Panc1 (cell line): ENCODE measurements around the gene CHST1. TPM values are rescaled to one million over a fixed set of nuclear protein-coding genes. Genes with fewer than 3 reads are reported as not detected.

Experiments used
- ATAC-seq: fragments of 200-7000 bp; cut with Tn5 transposase; 2 replicates; pipeline ENCODE4 v1.9.1; 2020; ENCODE audit warnings: mild to moderate bottlenecking, moderate library complexity
- BruUV-seq: library from RNA; stranded (reverse); fragments of 400-500 nt; replicated peaks from 2 replicates; lab custom pipeline; 2021; lab: Mats Ljungman, UMichigan
- CTCF ChIA-PET: fragments of 300-600 bp; sonication (Branson Sonifier 250); formaldehyde crosslinking; loops from one replicate; lab custom pipeline; 2022; ENCODE audit warnings: antibody characterized with exemption; lab: Charles Lee
- POLR2A ChIA-PET: fragments of 300-600 bp; sonication (Branson Sonifier 250); formaldehyde crosslinking; loops from one replicate; lab custom pipeline; 2022; ENCODE audit warnings: antibody characterized with exemption; lab: Charles Lee
- DNase-seq: peaks from one replicate; pipeline ENCODE4 v3.0.0-alpha.2; 2010; ENCODE audit warnings: low read depth, low spot score
- H3K27ac ChIP-seq: 2 replicates; pipeline ENCODE4 v1.5.1; 2011; ENCODE audit warnings: mild to moderate bottlenecking, low read length, inconsistent platforms
- H3K27me3 ChIP-seq: fragments of 200-500 bp; sonication (Bioruptor generic); 2 replicates; pipeline ENCODE4 v1.6.0; 2014; ENCODE audit warnings: low read length, inconsistent platforms; ENCODE audit not compliant: control insufficient read depth, insufficient read depth
- H3K36me3 ChIP-seq: fragments of 200-500 bp; sonication (Bioruptor generic); 2 replicates; pipeline ENCODE4 v1.5.1; 2014; ENCODE audit warnings: inconsistent platforms, mild to moderate bottlenecking, low read length, moderate library complexity; ENCODE audit not compliant: control insufficient read depth, insufficient read depth
- H3K4me1 ChIP-seq: 2 replicates; pipeline ENCODE4 v1.5.1; 2011; ENCODE audit warnings: inconsistent platforms, mild to moderate bottlenecking, low read length, moderate library complexity; ENCODE audit not compliant: control insufficient read depth, insufficient read depth
- H3K4me3 ChIP-seq, 2 experiments: 2 replicates each; pipeline ENCODE4 v1.5.1; 2011 to 2012; ENCODE audit warnings: low read depth in 2 of 2, low read length in 2 of 2, mild to moderate bottlenecking in 2 of 2, inconsistent platforms in 1 of 2, moderate library complexity in 1 of 2
- H3K9me3 ChIP-seq: fragments of 200-500 bp; sonication (Bioruptor generic); 2 replicates; pipeline ENCODE4 v1.5.1; 2014; ENCODE audit warnings: low read depth, mild to moderate bottlenecking, inconsistent platforms, low read length, moderate library complexity; ENCODE audit not compliant: control insufficient read depth, insufficient read depth
- CTCF ChIP-seq: fragments of 450-650 bp; IDR thresholded peaks from 2 replicates; pipeline ENCODE4 v1.5.1; 2017; ENCODE audit warnings: mild to moderate bottlenecking
- POLR2AphosphoS5 ChIP-seq: IDR thresholded peaks from 2 replicates; pipeline ENCODE4 v1.6.1; 2012; ENCODE audit warnings: mild to moderate bottlenecking, low read depth, low read length, moderate library complexity
- REST ChIP-seq, 2 experiments: IDR thresholded peaks; 2 replicates each; pipeline ENCODE4 v1.6.1; 2011 to 2012; ENCODE audit warnings: low read depth in 2 of 2, control low read depth in 1 of 2, low read length in 1 of 2, mild to moderate bottlenecking in 1 of 2, moderate library complexity in 1 of 2; ENCODE audit not compliant: insufficient read depth in 1 of 2
- SIN3A ChIP-seq: IDR thresholded peaks from 2 replicates; pipeline ENCODE4 v1.6.1; 2012; ENCODE audit warnings: low read depth, mild to moderate bottlenecking, low read length, moderate library complexity, borderline replicate concordance; ENCODE audit not compliant: insufficient read depth
- TCF7L2 ChIP-seq: IDR thresholded peaks from 2 replicates; pipeline ENCODE4 v1.6.1; 2011; ENCODE audit warnings: mild to moderate bottlenecking, low read depth, low read length, inconsistent platforms
- in situ Hi-C: cut with HindIII; loops from 2 replicates; pipeline ENCODE4 v1.10.0; 2016; ENCODE audit warnings: low sequenced_read_pairs, low pct_unique_long_range_greater_than_20kb
- intact Hi-C: fragments of 100-400 bp; cut with micrococcal nuclease; formaldehyde crosslinking; loops from one replicate; pipeline ENCODE4 v1.10.0; 2022; ENCODE audit not compliant: unreplicated experiment
- total RNA-seq: library from RNA; stranded (reverse); gene quantifications from one replicate; pipeline ENCODE4 v1.2.1, GENCODE V29; 2021; ENCODE audit not compliant: unreplicated experiment

CHST1 gene
- total RNA-seq, 1 experiment from 2014 or later: not detected

- in situ Hi-C loops: no loop called here
- ChIA-PET CTCF (interaction anchor here (0.6 to 1.4 kb wide), 2 partner anchors 105 to 648 kb away, joined by 3 to 7 read pairs; no protein-coding TSS in a partner anchor), POLR2A (no interaction called here)
- H3K4me1 ChIP-seq: peaks cover 3% of the 10 kb centered on the region; the same call in 1 of the 2 replicates
- DNase-seq (no peak), ATAC-seq (peak; percentile 10; the same call in 1 of the 2 replicates)
- no peaks in the 10 kb centered on the region for H3K9me3 ChIP-seq
- H3K27ac ChIP-seq: no peak overlapping the region
- peak overlapping the region; percentile 23 to 44; a peak in 3 of 4 replicates for H3K4me3 ChIP-seq
- peaks cover 27% of the 10 kb centered on the region for H3K27me3 ChIP-seq
- TF ChIP-seq REST (IDR thresholded peaks at IDR 0.05; ENCODE audit: insufficient read depth in 1 of 2, low read depth in 2 of 2, low read length in 1 of 2) (no peak), POLR2AphosphoS5 (no peak), SIN3A (no peak), TCF7L2 (no peak), CTCF (no peak)
- H3K36me3 ChIP-seq: no peaks in the 10 kb centered on the region
- no TSS peak for BruUV-seq
- intact Hi-C loops: no loop called here
These were observed 668 bp upstream of the CHST1 start for GRCh38 chr11:45665933-45666647.

GRCh38 chr11:45664376-45665205 lies 831 bp downstream of the CHST1 start:
- TF ChIP-seq TCF7L2: no peak
- no peak for TF ChIP-seq CTCF
- TF ChIP-seq POLR2AphosphoS5: no peak
- no peak for TF ChIP-seq SIN3A
- no peak for TF ChIP-seq REST (IDR thresholded peaks at IDR 0.05; ENCODE audit: insufficient read depth in 1 of 2, low read depth in 2 of 2, low read length in 1 of 2)
- ChIA-PET POLR2A (interaction anchor here (0.6 kb wide), 1 partner anchor 1193 kb away, joined by 7 read pairs; no protein-coding TSS in a partner anchor), CTCF (no interaction called here)
- no peak overlapping the region for H3K27ac ChIP-seq
- H3K36me3 ChIP-seq: no peaks in the 10 kb centered on the region
- ATAC-seq (peak; percentile 21), DNase-seq (no peak)
- intact Hi-C loops (no loop called here), in situ Hi-C loops (no loop called here)
- H3K4me1 ChIP-seq: peaks cover 3% of the 10 kb centered on the region; the same call in 1 of the 2 replicates
- H3K27me3 ChIP-seq: peaks cover 27% of the 10 kb centered on the region
- BruUV-seq: no TSS peak
- no peaks in the 10 kb centered on the region for H3K9me3 ChIP-seq
- peak overlapping the region; percentile 41 to 44 for H3K4me3 ChIP-seq
